Activated T-cell treated with anti-CD3 and anti-CD28 coated beads, Interleukin-2, amount 50 U/mL, for 1 hour (primary cell): ENCODE measurements around the gene SREK1IP1.

ENCODE experiments used
- DNase-seq: peaks from one replicate; pipeline ENCODE4 v3.0.0-alpha.2; 2020

Gene SREK1IP1

GRCh38 chr5:64768358-64769312, at the start of gene SREK1IP1, which contains the start of gene CWC27:
Gene SREK1IP1, minus strand, starts transcription at chr5:64768691. Its CDS starts 174 bp downstream, at chr5:64768517.
Gene CWC27, plus strand, starts transcription at chr5:64768930. Its CDS starts 217 bp downstream, at chr5:64769147.
- peak; percentile 79 for DNase-seq

DNA sequence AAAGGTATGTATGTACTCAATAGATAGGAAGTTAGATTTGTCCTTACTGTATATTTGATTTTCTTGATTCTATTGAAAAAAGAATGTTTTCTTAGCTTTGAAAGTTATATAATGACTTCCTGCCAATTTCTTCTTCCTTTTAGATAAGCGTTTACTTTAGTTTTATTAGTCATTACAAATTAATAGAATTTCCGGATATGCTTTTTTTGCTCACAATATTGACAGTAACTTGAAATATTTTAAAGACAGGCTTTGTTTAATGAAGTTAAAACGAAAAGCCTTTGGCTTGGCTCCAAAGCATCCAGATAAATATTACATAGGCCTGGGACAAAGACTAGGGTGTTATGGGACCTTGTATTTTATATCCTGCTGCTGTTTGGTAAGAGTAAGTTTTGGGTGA, 49.8 kb upstream of the SREK1IP1 start:
- DNase-seq = no peak

DNA sequence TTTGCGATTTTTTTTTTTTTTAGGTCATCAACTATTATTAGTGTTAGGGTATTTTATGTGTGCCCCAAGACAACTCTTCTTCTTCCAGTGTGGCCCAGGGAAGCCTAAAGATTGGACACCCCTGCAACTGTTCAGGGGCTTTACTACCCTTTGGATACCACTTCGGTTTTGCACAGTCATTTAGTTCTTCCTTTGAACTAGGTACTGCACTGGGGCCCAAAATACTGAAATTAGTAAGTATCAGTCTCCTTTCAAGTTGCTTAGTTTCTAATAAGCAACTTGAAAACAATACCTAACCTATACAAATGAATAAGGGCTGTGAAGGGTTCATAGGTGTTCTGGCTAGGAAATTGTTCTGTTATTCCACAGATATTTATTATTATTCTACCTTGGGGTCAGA, 45.6 kb upstream of the SREK1IP1 start:
- no peak for DNase-seq

GRCh38 chr5:64811050-64811640, 42.7 kb upstream of the SREK1IP1 start:
- no peak for DNase-seq

GRCh38 chr5:64807520-64807919, 39.0 kb upstream of the SREK1IP1 start:
- DNase-seq = no peak

DNA sequence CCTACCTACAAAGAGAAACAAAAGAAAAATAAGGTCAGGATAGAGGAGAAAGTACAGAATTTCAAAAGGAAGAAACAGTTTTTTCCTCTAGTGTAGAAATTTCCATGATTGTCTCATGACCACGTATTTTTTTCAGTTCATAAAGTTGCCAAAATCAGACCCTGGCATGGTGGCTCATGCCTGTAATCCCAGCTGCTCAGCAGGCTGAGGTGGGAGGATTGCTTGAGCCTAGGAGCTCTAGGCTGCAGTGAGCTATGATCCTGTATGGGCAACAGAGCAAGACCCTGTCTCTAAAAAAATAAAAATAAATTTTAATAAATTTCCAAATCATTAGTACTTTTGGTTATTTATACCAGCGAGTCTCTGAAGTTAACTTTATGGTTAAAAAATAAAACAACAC, 38.0 kb upstream of the SREK1IP1 start:
- no peak for DNase-seq

- no peak for DNase-seq
Observed at GRCh38 chr5:64800926-64801325, 32.4 kb upstream of the SREK1IP1 start.

GRCh38 chr5:64796301-64796700, 27.8 kb upstream of the SREK1IP1 start:
- DNase-seq = no peak

- no peak for DNase-seq
Observed at GRCh38 chr5:64794053-64794770, 25.7 kb upstream of the SREK1IP1 start.

DNA sequence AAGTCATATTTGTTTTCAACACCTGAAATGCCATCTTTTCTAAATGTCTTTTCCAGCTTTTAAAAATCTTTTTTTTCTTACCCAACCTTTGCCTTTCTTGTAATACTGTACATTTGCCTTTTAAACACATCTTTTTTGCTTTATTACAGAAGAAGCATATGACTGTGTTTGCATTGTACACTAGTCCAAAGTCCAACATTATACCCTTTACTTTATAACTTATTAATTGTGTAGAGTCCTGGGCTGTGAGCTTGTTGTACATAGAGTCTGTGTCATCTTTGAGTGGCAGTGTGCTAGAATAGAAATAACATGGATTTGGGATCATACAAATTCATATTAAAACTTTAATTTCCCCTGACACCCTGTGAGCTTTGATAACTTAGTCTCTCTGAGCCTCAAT, 24.0 kb upstream of the SREK1IP1 start:
- DNase-seq = no peak

DNA sequence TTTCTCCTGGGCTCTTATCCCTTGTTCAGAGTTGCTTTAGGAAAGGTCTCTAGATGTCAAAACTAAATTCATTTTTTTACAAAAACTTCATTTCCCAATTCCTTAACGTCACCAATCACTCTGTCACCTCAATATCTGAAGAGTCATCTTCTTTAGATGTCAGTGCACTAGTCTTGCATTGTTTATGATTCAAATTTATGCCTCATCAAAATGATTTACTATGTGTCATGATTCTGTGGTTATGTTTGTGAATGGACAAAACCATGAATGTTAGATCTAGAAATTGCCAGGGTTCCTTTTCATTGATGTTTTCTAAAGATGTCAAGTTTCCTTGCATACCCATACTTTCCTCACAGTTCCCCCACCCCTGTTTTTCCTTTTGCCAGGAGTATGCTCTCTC, 21.7 kb upstream of the SREK1IP1 start:
- no peak for DNase-seq

DNA sequence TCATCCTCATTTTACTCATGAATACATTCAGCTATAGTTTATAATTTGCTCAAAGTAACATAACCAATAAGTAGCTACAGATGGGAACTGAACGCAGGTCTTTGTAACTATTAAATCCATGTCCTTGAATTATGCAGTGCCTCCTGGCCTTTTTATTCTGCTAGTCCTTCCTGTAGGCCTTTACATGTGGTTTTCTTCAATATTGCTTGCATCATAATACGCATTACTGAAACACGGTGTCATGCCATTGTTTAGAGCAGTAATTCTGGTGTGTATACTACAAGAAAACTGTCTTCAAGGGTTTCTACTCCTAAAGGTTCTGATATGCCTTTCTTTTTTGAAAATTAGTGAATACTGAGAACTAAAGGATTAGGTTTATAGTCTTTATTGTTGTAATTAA, 21.0 kb upstream of the SREK1IP1 start:
- DNase-seq = no peak

DNA sequence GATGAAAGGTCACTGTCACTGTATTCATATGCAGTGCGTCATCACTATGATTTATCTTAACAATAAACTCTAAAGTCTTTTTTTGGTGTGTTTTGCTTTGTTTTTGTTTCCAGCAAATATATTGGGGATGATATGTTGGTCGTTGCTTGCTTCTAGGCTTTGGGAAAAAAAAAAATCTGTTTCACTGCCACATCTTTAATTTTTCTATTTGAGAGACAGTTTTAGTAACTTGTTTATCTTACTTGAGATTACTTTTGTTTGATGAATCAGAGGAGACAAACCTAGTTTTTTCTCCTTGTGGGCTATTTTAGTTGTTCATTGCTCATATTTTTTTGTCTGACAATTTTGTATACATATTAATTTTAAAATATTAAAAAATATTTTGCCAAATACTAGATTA, 19.7 kb upstream of the SREK1IP1 start:
- no peak for DNase-seq

GRCh38 chr5:64786372-64786771, 17.9 kb upstream of the SREK1IP1 start:
- DNase-seq = no peak

GRCh38 chr5:64784451-64785025, 16.0 kb upstream of the SREK1IP1 start:
- DNase-seq = peak; percentile 49

DNA sequence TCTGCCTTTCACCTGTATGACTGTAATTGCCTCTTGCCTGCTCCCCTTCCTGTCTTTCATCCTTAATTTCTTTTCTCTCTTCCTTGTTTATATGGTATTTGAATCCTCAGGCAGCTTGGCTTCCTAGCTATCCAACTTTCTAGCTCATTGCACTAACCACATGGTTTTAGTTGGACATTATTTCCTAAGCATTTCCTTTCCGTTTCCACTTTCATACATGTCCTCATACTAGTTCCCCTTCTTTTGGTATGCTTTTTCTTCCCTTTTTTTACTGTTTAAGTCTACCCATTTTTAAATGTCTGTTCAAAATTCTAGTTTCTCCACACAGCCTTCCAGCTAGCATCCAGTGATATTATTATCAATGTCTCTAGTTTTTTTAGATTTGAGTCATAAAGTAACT, 6.8 kb upstream of the SREK1IP1 start:
- no peak for DNase-seq

DNA sequence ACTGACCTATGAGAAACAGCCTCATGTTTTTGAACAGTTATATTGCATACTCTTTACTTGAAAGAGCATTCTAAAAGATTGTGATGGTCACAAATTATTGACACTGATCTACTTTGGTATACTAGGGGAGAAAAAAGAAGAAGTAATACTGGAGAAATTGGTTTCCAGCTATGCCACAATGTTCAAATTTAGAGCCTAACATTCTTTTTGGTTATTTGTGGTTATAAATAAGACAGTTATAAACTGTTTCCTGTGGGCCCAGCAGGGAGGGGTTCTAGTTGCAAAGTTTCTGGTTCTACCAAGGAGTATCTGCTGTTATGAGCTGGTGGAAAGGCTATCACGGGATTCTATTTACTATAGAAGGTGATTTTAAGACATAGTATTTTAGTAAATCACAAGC, 5.0 kb upstream of the SREK1IP1 start:
- no peak for DNase-seq

DNA sequence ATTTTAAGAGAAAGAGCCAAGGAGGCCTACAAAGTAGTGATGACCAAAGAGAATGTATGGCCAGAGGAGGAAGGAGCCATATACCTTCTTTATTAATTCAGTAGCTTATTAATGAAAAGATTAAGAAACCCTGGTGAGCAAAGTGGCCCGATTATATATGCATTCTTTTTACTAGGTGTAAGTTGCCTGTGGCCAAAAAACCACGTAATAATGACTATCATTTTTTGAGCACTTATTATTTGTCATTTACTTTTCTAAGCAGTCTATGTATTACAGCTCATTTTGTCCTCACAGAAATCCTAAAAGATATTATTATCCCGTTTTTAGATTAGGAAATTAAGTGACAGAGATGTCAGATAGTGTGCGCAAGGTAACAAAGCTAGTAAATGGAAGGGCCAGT, 3.2 kb upstream of the SREK1IP1 start:
- no peak for DNase-seq

- no peak for DNase-seq
Observed at GRCh38 chr5:64769855-64770254, 1.4 kb upstream of the SREK1IP1 start.

DNA sequence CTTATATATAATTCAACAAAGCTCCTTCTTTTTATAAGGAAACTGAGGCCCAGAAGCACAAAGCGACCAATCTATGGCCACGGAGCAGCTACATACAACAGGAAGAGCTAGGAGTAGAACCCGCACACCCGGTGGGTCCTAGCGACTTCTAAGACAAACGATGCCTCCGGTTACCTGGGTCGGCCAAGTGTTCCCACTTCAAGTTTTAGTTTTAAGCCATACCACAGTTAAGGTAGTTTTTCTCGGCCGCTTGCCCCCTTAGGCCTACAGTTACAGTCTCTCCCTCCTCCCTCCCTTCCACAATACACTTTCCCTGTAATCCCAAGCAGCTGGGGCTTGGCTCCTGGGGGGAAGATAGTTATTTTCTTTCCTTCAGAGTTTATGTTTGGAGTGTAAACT, 533 bp downstream of the SREK1IP1 start:
- DNase-seq = no peak

GRCh38 chr5:64766941-64767340, 1.6 kb downstream of the SREK1IP1 start:
- no peak for DNase-seq

DNA sequence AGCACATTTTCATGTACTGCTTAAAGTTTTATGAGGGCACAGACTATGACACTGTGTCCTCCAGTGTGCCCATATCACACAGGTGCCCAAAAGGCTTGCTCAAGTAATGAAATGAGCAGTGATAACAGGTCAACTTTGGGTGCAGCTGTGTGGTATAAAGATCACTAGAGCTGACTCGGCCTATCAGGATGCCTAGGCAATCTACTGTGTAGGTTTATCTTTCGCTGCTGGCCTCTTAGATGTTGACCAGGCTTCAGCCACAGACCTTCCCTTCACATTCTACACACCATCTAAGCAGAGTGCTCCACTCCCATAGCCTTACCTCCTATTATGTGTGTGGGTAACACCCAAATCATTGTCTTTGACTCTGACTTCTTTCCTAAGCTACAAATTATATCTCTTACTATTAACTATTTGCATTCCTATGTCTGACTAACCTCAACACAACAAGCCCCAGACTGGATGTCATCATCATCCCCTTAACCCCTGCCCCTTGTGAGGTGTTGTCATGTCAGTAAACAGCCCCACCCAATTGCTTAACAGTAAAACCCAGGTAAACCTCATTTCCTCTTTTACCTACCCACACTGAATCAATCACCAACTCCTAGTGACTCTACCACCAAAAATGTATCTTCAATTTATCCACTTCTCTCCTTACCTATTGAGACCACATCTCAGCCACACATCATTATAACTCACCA, 2.5 kb downstream of the SREK1IP1 start:
- DNase-seq = no peak
